ENCODE data around the gene MNX1.

The MNX1 gene

DNA sequence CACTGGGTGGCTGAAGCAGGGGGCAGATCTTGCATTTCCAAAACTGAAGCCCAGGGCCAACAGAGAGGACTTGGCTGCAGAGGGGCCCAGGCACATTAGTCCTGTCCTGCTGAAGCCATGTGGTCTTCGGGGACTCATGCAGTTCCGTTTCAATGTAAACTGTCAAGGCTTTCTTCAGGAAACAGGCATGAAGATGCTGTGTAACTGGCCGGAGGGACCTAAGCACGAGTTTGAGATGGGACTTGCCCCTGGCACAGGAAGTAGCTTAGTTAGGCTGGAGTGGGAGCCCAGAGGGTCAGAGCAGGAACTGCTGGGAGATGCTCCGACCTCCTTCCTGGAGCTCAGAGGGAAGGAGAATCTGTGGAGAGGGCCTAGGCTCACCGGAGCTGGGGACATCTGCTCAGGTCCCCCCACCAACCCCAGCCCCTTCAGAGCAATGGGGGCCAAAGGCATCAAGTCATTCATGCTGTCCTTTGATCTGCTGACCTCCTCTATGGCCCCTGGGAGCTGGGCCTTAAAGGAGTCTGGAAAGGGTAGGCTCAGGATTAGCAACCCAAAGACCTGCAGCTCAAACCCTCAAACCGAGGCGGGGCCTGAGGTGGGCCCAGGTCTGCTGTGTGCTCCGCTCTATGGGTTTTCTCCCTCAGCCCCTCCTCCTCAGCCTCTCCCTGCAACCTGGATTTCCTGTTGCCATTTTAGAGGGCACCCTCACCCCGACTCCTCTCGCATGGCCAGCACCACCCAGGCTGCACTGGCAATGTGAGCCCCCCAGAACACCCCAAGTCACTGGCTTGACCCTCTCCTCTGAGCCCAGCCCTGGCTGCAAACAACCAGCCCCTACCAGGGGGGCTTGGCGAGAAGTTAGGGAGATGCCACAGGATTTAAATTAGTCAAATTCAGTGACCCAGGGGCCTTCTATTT is 4.4 kb upstream of the MNX1 start:
- no peak for FAIRE-seq

GRCh38 chr7:157013602-157014549 is 3.4 kb upstream of the MNX1 start:
- no peak for FAIRE-seq

DNA sequence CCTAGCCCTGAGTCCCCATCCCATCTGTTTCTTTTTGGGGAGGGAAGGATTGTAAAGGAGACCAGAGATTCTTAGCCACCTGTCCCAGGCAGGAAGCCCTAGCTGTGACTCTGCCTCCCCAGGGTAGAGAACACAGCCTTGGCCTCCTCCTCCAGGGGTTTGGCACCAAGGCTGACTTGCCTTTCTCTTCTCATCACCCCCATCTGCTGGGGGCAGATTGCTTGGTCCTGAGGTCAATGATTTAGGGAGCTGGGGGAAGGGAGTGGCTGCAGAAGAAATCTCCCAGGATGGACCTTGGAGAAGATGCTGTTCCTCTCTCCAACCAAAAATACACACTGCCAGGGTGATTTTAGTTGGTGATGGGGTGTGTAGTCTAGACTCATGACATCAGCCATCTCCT is 2.6 kb upstream of the MNX1 start:
- no peak for FAIRE-seq

DNA sequence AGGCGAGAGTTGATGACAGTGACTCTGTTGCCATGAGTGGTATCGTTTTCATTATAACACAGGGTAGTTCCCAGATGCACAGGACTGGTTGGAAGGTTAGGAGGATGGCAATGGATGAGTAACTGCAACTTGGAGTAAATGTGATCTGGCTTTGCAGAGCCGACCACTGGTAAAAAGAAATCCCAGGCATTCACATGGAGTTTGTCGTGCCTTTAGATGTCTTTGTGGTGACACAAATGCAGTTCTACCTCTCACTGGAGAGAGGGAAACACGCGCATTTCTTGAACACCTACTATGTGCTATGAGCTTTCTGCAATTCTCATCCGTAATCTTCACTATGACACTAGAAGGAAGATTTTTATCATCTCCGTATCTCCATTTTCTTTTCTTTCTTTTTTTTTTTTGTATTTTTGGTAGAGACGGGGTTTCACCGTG is 1.7 kb upstream of the MNX1 start:
- FAIRE-seq = no peak

DNA sequence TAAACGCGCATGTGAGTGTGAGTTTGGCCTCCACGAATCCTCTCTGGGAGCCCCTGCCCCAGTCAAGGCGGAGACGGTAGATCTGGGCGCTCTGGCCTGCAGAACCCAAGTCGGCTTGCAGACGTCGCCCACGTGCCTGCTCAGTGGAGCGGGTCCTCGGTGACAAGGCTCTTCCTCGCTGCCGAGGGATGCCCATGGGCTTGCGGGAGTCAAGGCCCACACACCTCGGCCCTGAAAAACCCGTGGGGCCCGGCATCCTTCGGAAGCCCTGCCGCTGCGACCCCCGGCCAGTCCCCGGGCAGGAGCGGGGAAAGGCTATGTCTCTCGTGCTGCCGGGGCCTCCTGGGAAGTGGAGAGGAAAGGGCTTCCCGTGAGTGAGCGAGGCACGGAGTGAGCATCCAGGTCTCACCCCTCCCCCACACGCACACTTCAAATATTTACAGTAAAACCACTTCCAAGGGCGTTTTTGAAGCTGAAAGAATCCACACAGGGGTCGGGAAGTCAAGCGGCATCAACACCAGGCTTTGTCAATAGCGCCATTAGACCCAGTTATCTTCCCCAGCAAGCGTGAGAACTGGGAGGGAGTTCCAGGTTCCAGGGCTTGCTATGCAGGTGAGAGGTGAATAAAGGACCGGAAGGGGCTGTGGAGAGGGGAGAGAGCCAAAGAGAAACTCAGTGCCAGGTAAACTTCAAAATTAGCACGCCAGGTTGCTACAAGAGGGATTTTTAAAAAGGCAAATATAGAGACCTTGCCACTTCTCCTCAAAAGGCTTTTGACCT is 1.1 kb upstream of the MNX1 start:
- FAIRE-seq = no peak

DNA sequence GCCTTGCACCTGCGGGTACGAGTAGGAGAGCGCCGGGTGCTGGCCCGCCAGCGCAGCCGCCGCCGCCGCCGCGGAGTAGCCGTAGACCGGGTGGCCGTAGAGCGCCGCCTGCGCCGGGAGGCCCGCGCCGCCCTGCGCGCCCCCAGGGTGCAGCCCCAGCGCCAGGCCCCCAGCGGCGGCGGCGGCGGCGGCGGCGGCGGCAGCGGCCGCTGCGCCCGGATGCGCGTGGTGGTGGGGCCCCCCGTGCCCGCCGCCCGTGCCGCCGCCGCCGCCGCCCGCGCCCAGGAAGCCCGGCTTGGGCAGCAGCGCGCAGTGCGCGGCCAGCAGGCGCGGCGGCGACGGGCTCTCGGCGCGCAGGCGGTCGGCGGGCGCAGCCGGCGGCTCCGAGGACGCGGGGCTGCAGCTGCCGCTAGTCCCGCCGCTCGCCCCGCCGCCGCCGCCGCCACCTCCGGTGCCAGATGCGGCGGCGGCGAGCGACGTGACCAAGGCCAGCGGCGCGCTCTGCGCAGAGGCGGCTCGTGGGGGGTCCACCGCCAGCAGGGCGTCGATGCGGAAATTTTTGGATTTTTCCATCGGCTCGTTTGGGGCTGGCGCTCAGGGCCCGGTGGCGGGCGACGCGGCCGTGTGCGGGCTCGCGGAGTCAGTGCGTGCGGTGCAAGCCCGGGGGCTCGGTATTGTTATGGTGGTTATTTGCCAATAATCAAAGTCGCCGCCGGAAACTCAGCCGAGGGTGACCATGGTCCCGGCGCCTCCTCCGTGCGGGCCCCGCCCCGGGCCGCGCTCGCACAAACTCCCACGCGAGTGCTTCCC is 480 bp downstream of the MNX1 start:
- no peak for FAIRE-seq

DNA sequence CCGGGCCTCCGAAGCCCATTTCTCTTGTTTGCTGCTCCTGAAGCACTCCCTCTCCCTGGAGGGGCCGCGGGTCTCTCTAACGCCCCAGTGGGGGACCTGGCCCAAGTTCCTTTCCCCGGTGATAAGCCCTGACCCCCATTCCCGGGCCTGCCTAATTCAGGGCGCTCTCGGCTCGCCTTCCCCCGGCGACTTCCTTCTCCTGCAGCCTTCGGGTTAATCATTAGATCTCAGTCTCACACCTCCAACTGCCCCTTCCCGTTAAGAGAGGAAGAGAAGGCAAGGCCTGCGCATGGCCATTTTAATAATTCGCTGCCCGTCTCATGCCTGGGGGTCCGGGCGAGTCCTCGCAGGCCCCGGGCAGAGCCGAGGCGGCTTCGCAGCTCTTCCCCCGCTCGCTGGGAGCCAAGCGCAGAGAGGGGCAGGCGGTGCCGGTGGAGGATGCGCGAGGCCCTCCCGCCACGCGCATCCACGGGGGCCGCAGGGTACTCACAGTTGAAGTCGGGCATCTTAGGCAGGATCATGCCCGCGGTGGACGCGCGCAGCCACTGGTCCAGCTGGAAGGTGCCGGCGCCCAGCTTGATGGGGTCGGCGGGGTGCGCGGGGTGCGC is 1.2 kb downstream of the MNX1 start:
- FAIRE-seq = no peak

DNA sequence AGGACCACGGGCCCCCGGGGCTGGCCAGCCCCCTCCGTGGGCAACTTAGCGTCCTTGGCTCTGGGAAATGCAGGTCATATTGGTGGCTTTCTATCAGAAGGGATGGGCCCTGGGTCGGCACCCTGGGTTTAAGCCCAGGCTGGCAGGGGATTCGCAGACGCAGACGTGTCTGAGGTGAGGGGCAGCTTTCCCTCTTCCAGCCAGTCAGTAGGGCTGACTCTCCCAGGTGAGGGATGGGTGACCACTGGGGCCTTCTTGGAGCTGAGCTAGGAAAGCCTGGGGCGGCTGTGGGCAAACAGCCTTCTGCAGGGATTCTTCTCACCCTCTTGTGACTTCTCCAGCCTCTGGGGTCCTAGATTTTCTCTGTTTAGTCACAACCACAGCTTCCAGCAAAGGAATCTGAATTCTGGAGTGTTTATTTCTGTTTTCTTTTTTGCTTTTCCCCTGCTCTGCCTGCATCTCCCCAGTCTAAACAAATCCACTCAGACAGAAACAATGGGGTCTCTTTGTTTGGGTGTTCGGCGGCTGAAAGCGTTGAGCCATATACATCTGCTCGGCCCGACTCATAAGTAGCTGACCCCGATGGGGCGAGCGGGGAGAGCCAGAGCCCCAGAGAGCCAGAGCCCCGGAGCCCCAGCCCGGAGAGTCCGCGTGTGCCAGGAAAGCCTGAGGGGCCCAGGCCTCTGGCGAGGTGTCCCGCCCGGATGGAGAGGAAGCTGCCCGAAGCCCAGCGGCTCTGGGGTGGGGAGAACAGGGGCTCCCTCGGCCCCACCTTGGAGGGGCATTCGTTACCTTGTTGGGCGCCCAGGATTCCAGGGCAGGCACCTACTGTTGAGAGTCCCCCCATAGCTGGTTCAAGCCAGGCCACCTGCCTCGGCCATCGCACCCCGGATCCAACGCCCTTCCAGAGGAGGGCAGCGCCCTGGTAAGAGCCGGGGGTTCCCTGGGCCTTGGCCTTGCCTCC is 2.0 kb downstream of the MNX1 start:
- FAIRE-seq = no peak

DNA sequence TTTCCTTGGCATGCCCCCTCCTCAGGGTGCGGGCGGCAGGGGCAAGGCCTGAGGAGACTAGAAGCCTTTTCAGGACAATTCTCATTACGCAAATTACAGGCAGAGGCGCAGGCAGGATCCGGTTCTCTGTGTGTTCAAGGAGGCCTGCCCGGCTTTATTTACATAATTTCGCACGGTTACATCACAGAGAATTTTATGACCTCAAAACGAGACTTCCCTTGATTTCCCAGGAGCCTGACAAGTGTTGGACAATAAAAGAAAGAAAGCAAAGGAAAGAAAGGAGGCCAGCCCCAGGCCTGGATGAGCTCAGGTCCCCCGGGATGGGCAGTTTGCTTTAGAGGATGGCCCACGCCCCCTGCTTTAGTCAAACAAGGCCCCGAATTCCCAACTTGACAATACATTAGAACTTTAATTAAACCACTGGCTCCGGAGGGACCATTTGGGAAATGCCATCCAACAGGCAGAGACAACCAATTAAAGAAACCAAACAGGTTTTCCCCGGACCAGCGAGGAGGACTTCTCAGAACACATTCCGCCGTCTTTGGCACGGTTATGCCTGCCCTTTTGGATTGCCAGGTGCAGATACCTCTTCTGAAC is 2.9 kb downstream of the MNX1 start:
- peak; percentile 72 for FAIRE-seq

DNA sequence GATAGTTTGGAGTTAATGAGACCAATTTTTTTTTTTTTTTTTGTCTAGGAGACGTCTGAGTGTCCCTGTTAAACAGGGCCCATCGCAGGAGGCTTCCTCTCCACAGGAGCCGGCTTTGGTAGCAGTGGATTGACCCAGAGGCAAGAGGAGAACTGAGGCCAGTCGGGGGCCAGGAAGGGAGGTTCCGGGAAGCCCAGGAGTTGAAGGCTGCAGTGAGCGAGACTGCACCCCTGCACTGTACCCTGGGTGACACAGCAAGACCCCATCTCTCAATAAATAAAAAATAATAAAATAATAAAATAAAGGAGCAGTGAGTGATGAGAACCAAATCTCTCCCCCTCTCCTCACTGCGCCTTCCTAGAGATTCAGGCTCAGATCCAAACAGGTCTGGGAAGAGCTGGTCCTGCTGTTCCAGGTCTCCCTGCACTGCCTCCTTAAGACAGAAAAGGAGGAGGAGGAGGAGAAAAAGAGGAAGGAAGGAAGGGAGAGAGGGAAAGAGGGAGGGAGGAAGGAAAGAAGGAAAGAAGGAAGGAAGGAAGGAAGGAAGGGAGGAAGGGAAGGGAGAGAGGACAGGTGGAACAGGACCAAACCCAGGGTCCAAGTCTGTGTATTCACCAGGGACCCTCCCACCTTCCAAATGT is 3.5 kb downstream of the MNX1 start:
- FAIRE-seq = no peak

- FAIRE-seq = no peak
These were observed 4.2 kb downstream of the MNX1 start for GRCh38 chr7:157006205-157006747.

GRCh38 chr7:157005456-157006204 is 4.8 kb downstream of the MNX1 start:
- FAIRE-seq = no peak

GRCh38 chr7:157004521-157005455 is 5.7 kb downstream of the MNX1 start:
- FAIRE-seq = peak; percentile 43

DNA sequence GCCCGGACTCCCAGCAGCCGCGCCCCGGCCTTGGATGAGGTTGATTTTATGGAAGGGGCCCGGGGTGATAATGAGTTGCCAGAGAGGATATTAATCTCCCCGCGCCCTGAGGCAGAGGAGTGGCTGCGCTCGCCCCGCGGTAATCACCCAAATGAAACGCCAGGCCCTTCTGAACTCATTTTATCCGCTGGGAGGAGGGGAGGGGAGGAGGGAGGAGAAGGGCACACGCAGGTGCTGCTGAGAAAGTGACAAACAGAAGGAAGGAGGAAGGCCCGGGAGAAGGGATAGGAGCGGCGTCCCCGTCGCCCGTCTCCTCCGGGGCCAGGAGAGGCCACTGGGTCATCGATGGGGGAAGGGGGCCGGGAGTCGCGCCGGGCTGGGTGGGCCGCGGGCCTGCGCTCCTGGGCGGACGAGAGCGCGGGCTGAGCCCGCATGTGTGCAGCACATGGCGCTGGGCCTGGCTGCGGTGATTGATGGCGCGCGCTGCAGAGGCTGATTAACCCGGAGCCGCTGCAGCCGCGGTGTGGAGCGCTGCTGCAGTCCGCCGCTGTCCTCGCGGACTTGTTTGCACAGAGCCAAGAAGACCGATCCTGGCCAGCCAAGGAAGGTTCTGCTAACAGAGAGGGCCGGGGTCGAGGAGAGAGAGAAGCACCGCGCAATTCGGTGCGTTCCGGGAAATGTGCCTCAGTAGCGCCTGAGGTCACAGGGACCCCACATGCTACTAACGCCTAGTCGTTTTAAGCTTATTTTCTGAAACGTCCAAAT is 6.5 kb downstream of the MNX1 start:
- FAIRE-seq = no peak

DNA sequence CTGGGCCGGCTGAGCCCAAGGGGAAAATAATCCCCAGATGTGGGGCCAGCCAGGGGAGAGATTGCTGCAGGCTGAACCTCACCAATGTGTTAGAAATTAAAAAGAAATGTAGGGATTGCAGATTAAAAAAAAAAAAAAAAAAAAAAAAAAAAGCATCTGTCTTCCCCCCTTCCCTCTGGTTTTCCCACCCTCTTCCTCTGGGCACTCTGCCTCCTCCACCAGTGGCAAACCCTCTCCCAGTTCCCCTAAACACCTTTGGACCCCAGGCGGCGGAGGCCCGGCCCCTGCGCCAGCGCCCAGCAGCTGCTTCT is 7.1 kb downstream of the MNX1 start:
- FAIRE-seq = no peak

GRCh38 chr7:157002819-157003421 is 7.5 kb downstream of the MNX1 start:
- FAIRE-seq = no peak
